Lung (tissue), 12 donors: ENCODE measurements around the gene FRMD8. TPM values are rescaled to one million over a fixed set of nuclear protein-coding genes. Genes with fewer than 3 reads are reported as not detected.

Experiments used
- ATAC-seq: fragments of 200-7000 bp; cut with Tn5 transposase; one replicate; pipeline ENCODE4 v1.9.1; 2020; ENCODE audit warnings: moderate number of reproducible peaks; ENCODE audit not compliant: insufficient read depth, low FRiP score
- DNase-seq, 3 donors: peaks; one replicate each; pipeline ENCODE4 v3.0.0-alpha.2; 2013 to 2017
- H3K27ac ChIP-seq, 2 donors: one replicate each; pipeline ENCODE4 v1.5.1; 2013; ENCODE audit warnings: mild to moderate bottlenecking in 2 of 2, moderate library complexity in 2 of 2, control low read depth in 1 of 2, inconsistent platforms in 1 of 2, low read depth in 1 of 2, low read length in 1 of 2
- H3K27me3 ChIP-seq, 3 donors: one replicate each; pipeline ENCODE4 v1.5.1; 2013; ENCODE audit warnings: low read length in 2 of 3; ENCODE audit not compliant: control insufficient read depth in 3 of 3, insufficient read depth in 3 of 3
- H3K36me3 ChIP-seq, 4 donors: one replicate each; pipeline ENCODE4 v1.5.1; 2013; ENCODE audit warnings: low read length in 4 of 4, mild to moderate bottlenecking in 1 of 4, moderate library complexity in 1 of 4; ENCODE audit not compliant: control insufficient read depth in 4 of 4, insufficient read depth in 4 of 4
- H3K4me1 ChIP-seq, 5 donors: one replicate each; pipeline ENCODE4 v1.5.1; 2013; ENCODE audit warnings: low read length in 5 of 5, mild to moderate bottlenecking in 2 of 5, moderate library complexity in 1 of 5; ENCODE audit not compliant: control insufficient read depth in 5 of 5, insufficient read depth in 5 of 5
- H3K4me3 ChIP-seq: one replicate; pipeline ENCODE4 v1.5.1; 2013; ENCODE audit warnings: mild to moderate bottlenecking, control low read depth, moderate library complexity
- H3K9ac ChIP-seq, 2 donors: one replicate each; pipeline ENCODE4 v1.5.1; 2013; ENCODE audit warnings: low read length in 2 of 2, control low read depth in 1 of 2; ENCODE audit not compliant: insufficient read depth in 1 of 2
- H3K9me3 ChIP-seq, 4 donors: one replicate each; pipeline ENCODE4 v1.5.1; 2013; ENCODE audit warnings: low read length in 3 of 4, mild to moderate bottlenecking in 1 of 4, moderate library complexity in 1 of 4; ENCODE audit not compliant: control insufficient read depth in 4 of 4, insufficient read depth in 3 of 4
- CTCF ChIP-seq: IDR thresholded peaks from 2 replicates; pipeline ENCODE4 v1.5.1; 2012; ENCODE audit warnings: mild to moderate bottlenecking; ENCODE audit errors: control extremely low read depth, extremely low read depth
- WGBS, 2 donors: extraction: QIAGEN DNeasy Blood & Tissue Kit; methylation state at CpG; one replicate each; pipeline ENCODE4 v1.1.7; 2013; 5-methylcytosine and 5-hydroxymethylcytosine counted together
- polyA plus RNA-seq, 2 donors: library from polyadenylated mRNA; stranded (reverse); fragments of 200-250 nt; gene quantifications; one replicate each; pipeline ENCODE4 v1.2.1, GENCODE V29; 2013
- total RNA-seq, 2 donors: library from RNA; depleted of rRNA in 1 of 2; stranded (reverse); fragments of >200 nt in 1 of 2; gene quantifications; one replicate each; pipeline ENCODE4 v1.2.1, GENCODE V29; 2014 to 2021
- donor health status: control.
- donor health status: control.
- donor health status: Bipolar disorder and iron deficiency.
- donor health status: healthy.
- donor health status: DM: yes; HTN: yes; CAD: no.

FRMD8 gene
- total and polyA plus RNA-seq, 4 donors = 15.8 to 39.9 (median 22.1) TPM

GRCh38 chr11:65389294-65389980 lies 3.0 kb downstream of the FRMD8 start:
- no peak overlapping the region for H3K9ac ChIP-seq
- WGBS, 2 donors = 87 to 88% methylated on average over 20 of the region's 20 CpGs
- peaks cover 0 to 29% (median 26%) of the 10 kb centered on the region in 5 donors for H3K4me1 ChIP-seq
- no peaks in the 10 kb centered on the region for H3K27me3 ChIP-seq
- H3K27ac ChIP-seq = peak overlapping the region in 1 of 2 donors; percentile 77
- peaks cover 0 to 34% (median under 1%) of the 10 kb centered on the region in 4 donors for H3K36me3 ChIP-seq
- ATAC-seq = no peak
- H3K9me3 ChIP-seq = no peaks in the 10 kb centered on the region
- no peak for TF ChIP-seq CTCF
- no peak overlapping the region for H3K4me3 ChIP-seq
- no peak for DNase-seq

GRCh38 chr11:65390099-65390941 lies 3.9 kb downstream of the FRMD8 start:
- peaks cover 0 to 38% (median 2%) of the 10 kb centered on the region in 4 donors for H3K36me3 ChIP-seq
- ATAC-seq (no peak), DNase-seq (peak; percentile 26 to 47 (median 38))
- H3K9ac ChIP-seq = no peak overlapping the region
- TF ChIP-seq CTCF = no peak
- WGBS, 2 donors = 51 to 65% methylated on average over 21 of the region's 21 CpGs
- peaks cover 0 to 29% (median 26%) of the 10 kb centered on the region in 5 donors for H3K4me1 ChIP-seq
- no peaks in the 10 kb centered on the region for H3K27me3 ChIP-seq
- peak overlapping the region; percentile 38 to 78 for H3K27ac ChIP-seq
- H3K9me3 ChIP-seq = no peaks in the 10 kb centered on the region
- H3K4me3 ChIP-seq = no peak overlapping the region

- no peaks in the 10 kb centered on the region for H3K27me3 ChIP-seq
- ATAC-seq (no peak), DNase-seq (peak; percentile 52 to 75 (median 60))
- peak overlapping the region; percentile 38 to 78 for H3K27ac ChIP-seq
- no peak overlapping the region for H3K4me3 ChIP-seq
- TF ChIP-seq CTCF = no peak
- peaks cover 0 to 44% (median 2%) of the 10 kb centered on the region in 4 donors for H3K36me3 ChIP-seq
- H3K9ac ChIP-seq = no peak overlapping the region
- peaks cover 0 to 28% (median 24%) of the 10 kb centered on the region in 5 donors for H3K4me1 ChIP-seq
- no peaks in the 10 kb centered on the region for H3K9me3 ChIP-seq
- 54 to 76% methylated on average over 9 of the region's 9 CpGs for WGBS, 2 donors
Observed at GRCh38 chr11:65390996-65391395, 4.6 kb downstream of the FRMD8 start.
